ENCODE measurements around the gene SPATS2L. TPM values are rescaled to one million over a fixed set of nuclear protein-coding genes. Genes with fewer than 3 reads are reported as not detected.

Gene SPATS2L
- total RNA-seq, 1 experiment from 2014 or later: 47.3 TPM

DNA sequence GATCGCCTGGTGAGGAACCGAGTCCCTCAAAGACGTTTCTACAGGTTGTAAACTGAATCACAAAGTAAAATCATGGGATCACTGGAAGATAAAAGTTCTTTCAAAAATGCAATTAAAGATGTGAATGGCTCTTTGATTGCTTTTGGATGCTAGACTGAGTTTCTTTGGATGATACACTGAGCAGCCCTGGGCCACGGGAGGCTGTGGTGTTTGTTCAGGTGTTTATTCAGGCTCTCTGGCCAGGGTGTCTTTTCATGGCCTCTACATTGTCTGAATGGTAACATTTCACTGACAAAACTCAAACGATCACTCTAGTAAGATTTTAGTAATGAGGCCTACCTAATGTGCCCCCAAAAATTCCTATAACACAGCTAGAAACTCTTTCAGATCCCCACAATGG, 48.4 kb upstream of the SPATS2L start:
- Histone ChIP-seq H3K23ac (ENCODE audit: insufficient read length, low read depth, low read length) (no peak overlapping the region), H2BK5ac (ENCODE audit: insufficient read length, low read length) (no peak overlapping the region), H3K4me1 (ENCODE audit: insufficient read depth, low read length) (no peaks in the 10 kb centered on the region; the same call in none of the 2 replicates), H3K4ac (ENCODE audit: low read depth, low read length) (no peak overlapping the region), H2BK120ac (ENCODE audit: low read depth, low read length, poor library complexity, severe bottlenecking) (no peak overlapping the region), H3K27ac (ENCODE audit: insufficient read length, low read depth, low read length) (no peak overlapping the region), H3K23me2 (ENCODE audit: insufficient read length, low read depth, low read length, poor library complexity, severe bottlenecking) (no peaks in the 10 kb centered on the region), H3T11ph (ENCODE audit: low read length) (no peak overlapping the region), H3K9ac (ENCODE audit: extremely low read depth, insufficient read length, low read length) (no peak overlapping the region), H3K79me2 (ENCODE audit: insufficient read depth, low read length) (no peaks in the 10 kb centered on the region), H3K18ac (ENCODE audit: insufficient read length, low read depth, low read length) (no peak overlapping the region), H2AK5ac (ENCODE audit: insufficient read length, low read length) (no peak overlapping the region), H2AFZ (ENCODE audit: low read length) (no peak overlapping the region), H3K27me3 (ENCODE audit: insufficient read depth, low read length) (no peaks in the 10 kb centered on the region), H3K9me3 (ENCODE audit: control insufficient read depth, low read depth, low read length) (no peaks in the 10 kb centered on the region), H4K5ac (ENCODE audit: insufficient read length, low read depth, low read length) (no peak overlapping the region), H4K8ac (replicated peaks; ENCODE audit: insufficient read length, low read depth, low read length) (no peak overlapping the region), H3K4me2 (ENCODE audit: insufficient read depth, insufficient read length, low read length) (no peak overlapping the region), H3K56ac (ENCODE audit: insufficient read length, low read depth, low read length) (no peak overlapping the region), H2BK20ac (ENCODE audit: low read depth, low read length, poor library complexity, severe bottlenecking) (no peak overlapping the region), H4K91ac (ENCODE audit: insufficient read length, low read depth, low read length) (no peak overlapping the region), H2BK12ac (ENCODE audit: insufficient read length, low read depth, low read length) (no peak overlapping the region), H2BK15ac (ENCODE audit: low read depth, low read length) (no peak overlapping the region), H3K79me1 (ENCODE audit: insufficient read depth, low read depth, low read length, poor library complexity, severe bottlenecking) (no peaks in the 10 kb centered on the region), H3K14ac (ENCODE audit: insufficient read depth, low read length) (no peak overlapping the region), H4K20me1 (ENCODE audit: control insufficient read depth, insufficient read depth, insufficient read length) (no peaks in the 10 kb centered on the region)
- H3K9me3 Mint-ChIP-seq: peaks cover 0 to 5% of the 10 kb centered on the region in 2 experiments; a peak in 3 of 5 replicates
- no peaks in the 10 kb centered on the region; the same call in none of the 2 replicates for H3K27me3 Mint-ChIP-seq (ENCODE audit: low read depth)
- peaks cover 16 to 19% of the 10 kb centered on the region in 2 experiments for H3K4me1 Mint-ChIP-seq
- no CpG with 5 or more reads among the region's 5 CpGs for WGBS (ENCODE audit: extremely low coverage, insufficient read length, low lambda C conversion rate)
- no peak for DNase-seq
- H3K36me3 Mint-ChIP-seq (ENCODE audit: insufficient read depth in 1 of 3, low read depth in 3 of 3): peaks cover 0 to 11% (median 8%) of the 10 kb centered on the region in 3 experiments; a peak in 5 of 7 replicates
- no peak overlapping the region; a peak in 1 of 7 replicates for H3K27ac Mint-ChIP-seq
- TF ChIP-seq, protein P1, sequence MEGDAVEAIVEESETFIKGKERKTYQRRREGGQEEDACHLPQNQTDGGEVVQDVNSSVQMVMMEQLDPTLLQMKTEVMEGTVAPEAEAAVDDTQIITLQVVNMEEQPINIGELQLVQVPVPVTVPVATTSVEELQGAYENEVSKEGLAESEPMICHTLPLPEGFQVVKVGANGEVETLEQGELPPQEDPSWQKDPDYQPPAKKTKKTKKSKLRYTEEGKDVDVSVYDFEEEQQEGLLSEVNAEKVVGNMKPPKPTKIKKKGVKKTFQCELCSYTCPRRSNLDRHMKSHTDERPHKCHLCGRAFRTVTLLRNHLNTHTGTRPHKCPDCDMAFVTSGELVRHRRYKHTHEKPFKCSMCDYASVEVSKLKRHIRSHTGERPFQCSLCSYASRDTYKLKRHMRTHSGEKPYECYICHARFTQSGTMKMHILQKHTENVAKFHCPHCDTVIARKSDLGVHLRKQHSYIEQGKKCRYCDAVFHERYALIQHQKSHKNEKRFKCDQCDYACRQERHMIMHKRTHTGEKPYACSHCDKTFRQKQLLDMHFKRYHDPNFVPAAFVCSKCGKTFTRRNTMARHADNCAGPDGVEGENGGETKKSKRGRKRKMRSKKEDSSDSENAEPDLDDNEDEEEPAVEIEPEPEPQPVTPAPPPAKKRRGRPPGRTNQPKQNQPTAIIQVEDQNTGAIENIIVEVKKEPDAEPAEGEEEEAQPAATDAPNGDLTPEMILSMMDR (conservative IDR thresholded peaks at IDR 0.05): no peak
- H3K4me3 Mint-ChIP-seq: no peak overlapping the region
